GM19324 (cell line): ENCODE measurements around the gene CACNA1A.

Experiments used
- ATAC-seq: cut with Tn5 transposase; IDR thresholded peaks from one replicate; pipeline ENCODE4 v1.9.1; 2021; ENCODE audit warnings: mild to moderate bottlenecking, moderate library complexity; ENCODE audit not compliant: unreplicated experiment, low FRiP score

CACNA1A gene

GRCh38 chr19:13499692-13500091 lies 6.6 kb downstream of the CACNA1A start:
- ATAC-seq: no peak

GRCh38 chr19:13493516-13494310 lies 12.6 kb downstream of the CACNA1A start:
- no peak for ATAC-seq

- no peak for ATAC-seq
These were observed 14.2 kb downstream of the CACNA1A start for GRCh38 chr19:13492128-13492527.

- no peak for ATAC-seq
These were observed 18.3 kb downstream of the CACNA1A start for GRCh38 chr19:13487985-13488384.

- ATAC-seq: no peak
These were observed 22.1 kb downstream of the CACNA1A start for GRCh38 chr19:13484166-13484565.

- ATAC-seq: no peak
These were observed 23.1 kb downstream of the CACNA1A start for GRCh38 chr19:13483215-13483614.

GRCh38 chr19:13478576-13478975 lies 27.7 kb downstream of the CACNA1A start:
- no peak for ATAC-seq

- no peak for ATAC-seq
These were observed 30.2 kb downstream of the CACNA1A start for GRCh38 chr19:13476071-13476470.

- ATAC-seq: no peak
These were observed 31.2 kb downstream of the CACNA1A start for GRCh38 chr19:13475044-13475443.

- ATAC-seq: no peak
These were observed 39.6 kb downstream of the CACNA1A start for GRCh38 chr19:13466697-13467096.

GRCh38 chr19:13463296-13463695 lies 43.0 kb downstream of the CACNA1A start:
- no peak for ATAC-seq

GRCh38 chr19:13461536-13461935 lies 44.7 kb downstream of the CACNA1A start:
- ATAC-seq: no peak

- no peak for ATAC-seq
These were observed 46.2 kb downstream of the CACNA1A start for GRCh38 chr19:13460045-13460444.

GRCh38 chr19:13459351-13459750 lies 46.9 kb downstream of the CACNA1A start:
- no peak for ATAC-seq

- ATAC-seq: no peak
These were observed 54.8 kb downstream of the CACNA1A start for GRCh38 chr19:13451434-13451995.

- ATAC-seq: no peak
These were observed 58.3 kb downstream of the CACNA1A start for GRCh38 chr19:13447978-13448377.

- ATAC-seq: no peak
These were observed 64.3 kb downstream of the CACNA1A start for GRCh38 chr19:13441810-13442512.

GRCh38 chr19:13437919-13438618 lies 68.2 kb downstream of the CACNA1A start:
- ATAC-seq: no peak

- ATAC-seq: no peak
These were observed 69.9 kb downstream of the CACNA1A start for GRCh38 chr19:13436352-13436751.

GRCh38 chr19:13430790-13431582 lies 75.3 kb downstream of the CACNA1A start:
- no peak for ATAC-seq
